ENCODE measurements around the gene CPNE2.
"Not testable (repeated sequence)": the region's sequence is repeated elsewhere in the genome, so short reads cannot be mapped to it uniquely, and the experiment has no call there.

The CPNE2 gene

DNA sequence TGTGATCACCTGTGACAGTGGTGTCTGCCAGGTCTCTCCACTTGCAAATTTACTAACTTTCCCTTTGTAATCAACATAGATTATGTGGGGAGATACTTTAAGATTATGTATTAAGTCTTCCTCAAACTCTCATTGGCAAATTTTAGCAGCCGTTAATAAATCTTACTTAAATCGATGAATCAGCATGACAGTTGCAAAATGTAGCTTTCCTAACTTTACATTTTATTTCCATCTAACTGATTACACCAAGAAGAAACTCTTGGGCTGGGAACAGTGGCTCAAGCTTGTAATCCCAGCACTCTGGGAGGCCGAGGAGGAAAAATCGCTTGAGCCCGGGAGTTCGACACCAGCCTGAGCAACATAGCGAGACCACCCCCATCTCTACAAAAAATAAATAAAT, 23.3 kb upstream of the CPNE2 start:
- TF ChIP-seq, protein P1, sequence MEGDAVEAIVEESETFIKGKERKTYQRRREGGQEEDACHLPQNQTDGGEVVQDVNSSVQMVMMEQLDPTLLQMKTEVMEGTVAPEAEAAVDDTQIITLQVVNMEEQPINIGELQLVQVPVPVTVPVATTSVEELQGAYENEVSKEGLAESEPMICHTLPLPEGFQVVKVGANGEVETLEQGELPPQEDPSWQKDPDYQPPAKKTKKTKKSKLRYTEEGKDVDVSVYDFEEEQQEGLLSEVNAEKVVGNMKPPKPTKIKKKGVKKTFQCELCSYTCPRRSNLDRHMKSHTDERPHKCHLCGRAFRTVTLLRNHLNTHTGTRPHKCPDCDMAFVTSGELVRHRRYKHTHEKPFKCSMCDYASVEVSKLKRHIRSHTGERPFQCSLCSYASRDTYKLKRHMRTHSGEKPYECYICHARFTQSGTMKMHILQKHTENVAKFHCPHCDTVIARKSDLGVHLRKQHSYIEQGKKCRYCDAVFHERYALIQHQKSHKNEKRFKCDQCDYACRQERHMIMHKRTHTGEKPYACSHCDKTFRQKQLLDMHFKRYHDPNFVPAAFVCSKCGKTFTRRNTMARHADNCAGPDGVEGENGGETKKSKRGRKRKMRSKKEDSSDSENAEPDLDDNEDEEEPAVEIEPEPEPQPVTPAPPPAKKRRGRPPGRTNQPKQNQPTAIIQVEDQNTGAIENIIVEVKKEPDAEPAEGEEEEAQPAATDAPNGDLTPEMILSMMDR (IDR thresholded peaks at IDR 0.05; ENCODE audit: low read depth, low read length), result no peak
- no peak for DNase-seq (ENCODE audit: low read depth, low spot score)
- no peak overlapping the region for H3K4me3 ChIP-seq (ENCODE audit: low read depth, low read length)
- in situ Hi-C loops (cut with HindIII; ENCODE audit: low sequenced_read_pairs), result no loop called here

DNA sequence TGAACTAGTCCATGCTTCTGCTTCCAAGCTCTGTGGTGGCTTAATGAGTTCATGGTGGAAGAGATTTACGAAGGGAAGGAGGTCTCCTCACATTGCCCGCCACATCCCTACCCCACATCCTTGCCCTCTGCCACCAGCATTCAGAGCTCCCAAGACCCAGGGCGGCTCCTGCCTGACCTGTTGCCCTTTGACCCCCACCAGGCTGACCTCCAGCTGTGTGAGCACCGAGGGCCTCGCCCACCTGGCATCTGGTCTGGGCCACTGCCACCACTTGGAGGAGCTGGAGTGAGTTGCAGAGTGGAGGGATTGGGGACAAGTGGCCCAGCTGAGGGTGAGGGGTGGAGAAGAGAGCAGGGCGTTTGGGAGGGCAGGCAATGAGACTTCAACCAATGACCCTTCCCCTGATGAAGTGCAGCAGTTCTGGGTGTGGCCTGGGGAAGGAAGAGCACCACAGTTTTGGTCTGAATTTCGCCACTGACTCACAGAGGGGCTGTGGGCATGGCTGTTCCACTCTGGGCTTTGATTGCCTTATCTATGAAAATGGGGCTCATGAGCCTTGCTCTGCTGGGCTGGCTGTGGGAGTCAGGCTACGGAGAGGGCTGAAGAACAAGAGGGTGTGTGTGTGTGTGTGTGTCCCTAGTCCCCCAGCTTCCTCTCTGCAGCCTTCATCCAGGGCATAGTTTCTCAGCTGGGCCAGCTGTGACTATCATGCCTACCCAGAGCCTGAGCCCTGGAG, 22.6 kb upstream of the CPNE2 start:
- in situ Hi-C loops (cut with HindIII; ENCODE audit: low sequenced_read_pairs), result no loop called here
- DNase-seq (ENCODE audit: low read depth, low spot score), result no peak
- TF ChIP-seq, protein P1 (IDR thresholded peaks at IDR 0.05; ENCODE audit: low read depth, low read length), result no peak
- H3K4me3 ChIP-seq (ENCODE audit: low read depth, low read length), result no peak overlapping the region

DNA sequence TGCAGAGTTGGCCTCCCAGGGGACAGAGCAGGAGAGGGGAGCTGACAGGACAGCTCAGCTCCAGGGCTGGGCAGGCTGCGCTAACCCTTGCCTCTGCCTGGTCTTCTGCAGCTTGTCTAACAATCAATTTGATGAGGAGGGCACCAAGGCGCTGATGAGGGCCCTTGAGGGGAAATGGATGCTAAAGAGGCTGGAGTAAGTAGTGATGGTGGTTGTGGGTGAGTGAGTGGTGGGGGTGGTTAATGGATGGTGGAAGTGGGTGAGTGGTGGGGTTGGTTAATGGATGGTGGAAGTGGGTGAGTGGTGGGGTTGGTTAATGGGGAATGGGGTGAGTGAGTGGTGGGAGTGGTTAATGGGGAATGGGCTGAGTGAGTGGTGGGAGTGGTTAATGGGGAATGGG, 22.0 kb upstream of the CPNE2 start:
- H3K4me3 ChIP-seq (ENCODE audit: low read depth, low read length), result no peak overlapping the region
- in situ Hi-C loops (cut with HindIII; ENCODE audit: low sequenced_read_pairs), result no loop called here
- TF ChIP-seq, protein P1 (IDR thresholded peaks at IDR 0.05; ENCODE audit: low read depth, low read length), result no peak
- no peak for DNase-seq (ENCODE audit: low read depth, low spot score)

DNA sequence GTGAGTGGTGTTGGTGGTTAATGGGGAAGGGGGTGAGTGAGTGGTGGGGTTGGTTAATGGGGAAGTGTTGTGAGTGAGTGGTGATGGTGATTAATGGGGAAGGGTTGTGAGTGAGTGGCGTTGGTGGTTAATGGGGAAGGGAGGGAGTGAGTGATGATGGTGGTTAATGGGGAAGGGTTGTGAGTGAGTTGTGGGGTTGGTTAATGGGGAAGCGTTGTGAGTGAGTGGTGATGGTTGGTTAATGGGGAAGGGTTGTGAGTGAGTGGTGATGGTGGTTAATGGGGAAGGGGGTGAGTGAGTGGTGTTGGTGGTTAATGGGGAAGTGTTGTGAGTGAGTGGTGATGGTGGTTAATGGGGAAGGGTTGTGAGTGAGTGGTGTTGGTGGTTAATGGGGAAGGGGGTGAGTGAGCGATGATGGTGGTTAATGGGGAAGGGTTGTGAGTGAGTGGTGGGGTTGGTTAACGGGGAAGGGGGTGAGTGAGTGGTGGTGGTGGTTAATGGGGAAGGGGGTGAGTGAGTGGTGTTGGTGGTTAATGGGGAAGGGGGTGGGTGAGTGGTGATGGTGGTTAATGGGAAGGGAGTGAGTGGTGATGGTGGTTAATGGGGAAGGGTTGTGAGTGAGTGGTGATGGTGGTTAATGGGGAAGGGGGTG, 21.2 kb upstream of the CPNE2 start:
- in situ Hi-C loops (cut with HindIII; ENCODE audit: low sequenced_read_pairs); H3K4me3 ChIP-seq (ENCODE audit: low read depth, low read length); DNase-seq (ENCODE audit: low read depth, low spot score): not testable (repeated sequence)

DNA sequence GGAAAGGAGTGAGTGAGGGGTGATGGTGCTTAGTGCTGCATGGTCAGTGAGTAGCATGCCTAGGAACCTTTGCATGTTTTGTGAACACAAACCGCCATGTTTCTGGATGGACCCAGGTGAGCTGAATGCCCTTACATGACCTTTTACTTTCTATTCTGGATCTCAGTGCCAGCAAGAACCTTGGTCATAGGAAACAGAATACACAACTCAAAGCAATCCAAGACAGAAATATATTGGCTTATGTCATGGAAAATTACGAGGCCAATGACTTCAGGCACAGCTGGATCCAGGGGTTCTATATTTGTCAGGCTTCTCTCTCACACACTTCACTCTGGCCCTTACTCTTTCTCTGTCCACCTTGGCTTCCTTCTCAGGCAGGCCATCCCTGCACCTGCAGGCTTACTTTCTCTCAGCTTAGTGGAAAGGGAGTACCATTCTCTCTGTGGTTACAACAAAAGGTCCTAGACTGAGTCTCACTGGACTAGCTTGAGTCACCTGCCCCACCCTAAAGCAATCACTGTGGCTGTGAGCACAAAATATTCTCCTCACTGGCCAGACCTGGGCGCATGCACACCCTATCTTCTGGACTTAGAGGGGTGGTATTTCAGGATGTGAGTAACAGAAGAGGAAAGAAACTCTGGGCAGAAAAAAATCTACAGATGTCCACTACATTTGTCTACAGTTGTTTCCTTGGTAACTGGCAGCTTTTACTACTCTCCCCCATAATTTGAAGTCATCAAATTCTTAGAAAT, 20.4 kb upstream of the CPNE2 start:
- TF ChIP-seq, protein P1 (IDR thresholded peaks at IDR 0.05; ENCODE audit: low read depth, low read length), result no peak
- H3K4me3 ChIP-seq (ENCODE audit: low read depth, low read length), result no peak overlapping the region
- peak; percentile 56 for DNase-seq (ENCODE audit: low read depth, low spot score)
- in situ Hi-C loops (cut with HindIII; ENCODE audit: low sequenced_read_pairs), result no loop called here

DNA sequence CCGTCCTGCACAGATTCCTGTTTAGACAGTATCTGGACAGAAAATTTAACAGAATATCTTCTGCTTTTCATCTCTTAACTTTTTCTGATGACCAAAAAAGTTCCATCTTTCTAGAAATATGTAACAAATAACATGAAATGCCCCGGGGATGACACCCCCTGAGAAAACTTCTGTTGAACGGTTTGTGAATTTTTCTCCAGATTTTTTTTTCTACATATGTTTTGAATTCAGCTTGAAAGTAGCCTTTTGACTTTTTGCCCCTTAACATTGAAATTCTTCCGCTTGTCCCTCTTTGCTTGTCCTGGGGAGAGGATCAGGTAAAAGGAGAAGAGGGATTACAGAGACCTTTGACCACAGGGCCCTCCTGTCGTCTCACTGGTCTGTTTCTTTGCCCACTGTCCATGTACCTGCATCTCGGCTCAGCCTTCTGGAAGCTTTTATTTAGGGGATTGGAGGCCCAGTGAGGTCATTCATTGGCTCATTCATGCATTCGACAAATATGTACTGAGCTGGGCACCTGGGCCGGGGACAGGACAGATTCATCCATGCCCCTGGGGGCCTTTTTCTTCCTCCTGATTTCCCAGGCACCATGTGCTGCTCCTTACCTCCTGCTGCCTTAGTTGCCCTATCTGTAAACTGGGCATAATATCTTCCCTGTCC, 19.6 kb upstream of the CPNE2 start:
- no peak for DNase-seq (ENCODE audit: low read depth, low spot score)
- no peak overlapping the region for H3K4me3 ChIP-seq (ENCODE audit: low read depth, low read length)
- TF ChIP-seq, protein P1 (IDR thresholded peaks at IDR 0.05; ENCODE audit: low read depth, low read length), result no peak
- in situ Hi-C loops (cut with HindIII; ENCODE audit: low sequenced_read_pairs), result no loop called here
